Measurements from ENCODE around the gene CANX.
A peak's percentile ranks its signal among the peaks of the same experiment; 100 is the strongest.
"Not testable (repeated sequence)": the region's sequence is repeated elsewhere in the genome, so short reads cannot be mapped to it uniquely, and the experiment has no call there.

Gene CANX

GRCh38 chr5:179698935-179699615, at the start of gene CANX:
CANX (plus strand) TSS chr5:179698967; CDS start chr5:179705682, 6,715 bp downstream.
- no peak for DNase-seq

- not testable (repeated sequence) for DNase-seq
Measured at GRCh38 chr5:179649166-179649703, 49.5 kb upstream of the CANX start.

- DNase-seq, result not testable (repeated sequence)
Measured at GRCh38 chr5:179650245-179650644, 48.5 kb upstream of the CANX start.

- not testable (repeated sequence) for DNase-seq
Measured at GRCh38 chr5:179653135-179653534, 45.6 kb upstream of the CANX start.

- not testable (repeated sequence) for DNase-seq
Measured at GRCh38 chr5:179657302-179658178, 41.2 kb upstream of the CANX start.

- DNase-seq, result not testable (repeated sequence)
Measured at GRCh38 chr5:179658179-179658856, 40.4 kb upstream of the CANX start.

GRCh38 chr5:179661647-179662046, 37.1 kb upstream of the CANX start:
- DNase-seq, result not testable (repeated sequence)

GRCh38 chr5:179668391-179668790, 30.4 kb upstream of the CANX start:
- no peak for DNase-seq

GRCh38 chr5:179678223-179679013, 20.3 kb upstream of the CANX start:
- peak; percentile 45 for DNase-seq

GRCh38 chr5:179679014-179679674, 19.6 kb upstream of the CANX start:
- peak; percentile 64 for DNase-seq

GRCh38 chr5:179680014-179680779, 18.6 kb upstream of the CANX start:
- no peak for DNase-seq

GRCh38 chr5:179680780-179681401, 17.9 kb upstream of the CANX start, which contains the start of gene CBY3:
CBY3 (minus strand) TSS chr5:179681034; CDS start chr5:179680918, 116 bp downstream.
- no peak for DNase-seq

- not testable (repeated sequence) for DNase-seq
Measured at GRCh38 chr5:179689212-179689611, 9.6 kb upstream of the CANX start.

- no peak for DNase-seq
Measured at GRCh38 chr5:179694561-179694960, 4.2 kb upstream of the CANX start.

- no peak for DNase-seq
Measured at GRCh38 chr5:179696603-179697002, 2.2 kb upstream of the CANX start.

- no peak for DNase-seq
Measured at GRCh38 chr5:179697108-179697507, 1.7 kb upstream of the CANX start.

GRCh38 chr5:179697543-179697942, 1.2 kb upstream of the CANX start:
- not testable (repeated sequence) for DNase-seq

- DNase-seq, result peak; percentile 94
Measured at GRCh38 chr5:179697993-179698934, 503 bp upstream of the CANX start.

- peak; percentile 41 for DNase-seq
Measured at GRCh38 chr5:179699616-179700237, 960 bp downstream of the CANX start.

Data from NCI-H2029 treated with DMSO at 0.1 percent for 48 hours (cell line).